ENCODE measurements around the gene SNAI3.

Gene SNAI3

GRCh38 chr16:88649195-88649923 is 36.9 kb downstream of the SNAI3 start:
- DNase-seq, result no peak

GRCh38 chr16:88647178-88648070 is 38.9 kb downstream of the SNAI3 start:
- no peak for DNase-seq

- no peak for DNase-seq
These were observed 39.8 kb downstream of the SNAI3 start for GRCh38 chr16:88646345-88647034.

- DNase-seq, result no peak
These were observed 40.4 kb downstream of the SNAI3 start for GRCh38 chr16:88645941-88646340.

GRCh38 chr16:88645455-88645854 is 40.9 kb downstream of the SNAI3 start:
- no peak for DNase-seq

- no peak for DNase-seq
These were observed 42.7 kb downstream of the SNAI3 start for GRCh38 chr16:88643644-88643932.

GRCh38 chr16:88642881-88643643 is 43.2 kb downstream of the SNAI3 start:
- DNase-seq, result no peak

GRCh38 chr16:88640498-88641247 is 45.6 kb downstream of the SNAI3 start:
- no peak for DNase-seq

- DNase-seq, result no peak
These were observed 46.2 kb downstream of the SNAI3 start for GRCh38 chr16:88640039-88640495.

- no peak for DNase-seq
These were observed 46.9 kb downstream of the SNAI3 start for GRCh38 chr16:88639231-88640038.

GRCh38 chr16:88638323-88639230 is 47.7 kb downstream of the SNAI3 start, which contains the start of gene IL17C:
TSS of gene IL17C (plus strand) at chr16:88638572. CDS start at chr16:88638642, 70 bp downstream.
- DNase-seq, result no peak

GRCh38 chr16:88636488-88637265 is 49.6 kb downstream of the SNAI3 start:
- DNase-seq, result no peak

- no peak for DNase-seq
These were observed 50.5 kb downstream of the SNAI3 start for GRCh38 chr16:88635671-88636319.

GRCh38 chr16:88634994-88635670 is 51.2 kb downstream of the SNAI3 start:
- no peak for DNase-seq

GRCh38 chr16:88634141-88634993 is 51.9 kb downstream of the SNAI3 start:
- DNase-seq, result peak; percentile 77

- peak; percentile 71 for DNase-seq
These were observed 52.6 kb downstream of the SNAI3 start for GRCh38 chr16:88633684-88634140.

- no peak for DNase-seq
These were observed 53.7 kb downstream of the SNAI3 start for GRCh38 chr16:88632587-88632930.

Measured in hematopoietic multipotent progenitor cell treated with erythropoietin and hydrocortisone succinate and interleukin-3 and kit ligand, for 4 days (in vitro differentiated cells).